Choroid plexus epithelial cell (primary cell): Measurements from ENCODE around the gene CMSS1.
A peak's percentile ranks its signal among the peaks of the same experiment; 100 is the strongest.

Source experiments
- DNase-seq: peaks from one replicate; pipeline ENCODE4 v3.0.0-alpha.2; 2010; ENCODE audit warnings: low read depth
- H3K4me3 ChIP-seq: 2 replicates; pipeline ENCODE4 v1.5.1; 2011; ENCODE audit warnings: low read depth, mild to moderate bottlenecking, control low read depth, low read length, moderate library complexity
- CTCF ChIP-seq: conservative IDR thresholded peaks from 2 replicates; pipeline ENCODE4 v1.5.1; 2011; ENCODE audit warnings: low read depth, mild to moderate bottlenecking, control low read depth, inconsistent platforms, low read length, moderate library complexity

CMSS1 gene

GRCh38 chr3:99809565-99809964 lies 8.1 kb upstream of the CMSS1 start:
- TF ChIP-seq CTCF, result no peak
- no peak for DNase-seq
- no peak overlapping the region for H3K4me3 ChIP-seq

GRCh38 chr3:99810403-99810802 lies 7.3 kb upstream of the CMSS1 start:
- no peak for TF ChIP-seq CTCF
- H3K4me3 ChIP-seq, result no peak overlapping the region
- no peak for DNase-seq

- no peak for TF ChIP-seq CTCF
- H3K4me3 ChIP-seq, result peak overlapping the region; percentile 81
- no peak for DNase-seq
Measured at GRCh38 chr3:99817047-99817436, 620 bp upstream of the CMSS1 start.

- no peak overlapping the region for H3K4me3 ChIP-seq
- DNase-seq, result no peak
- no peak for TF ChIP-seq CTCF
Measured at GRCh38 chr3:99818818-99819217, 1.2 kb downstream of the CMSS1 start.

- no peak for DNase-seq
- TF ChIP-seq CTCF, result no peak
- no peak overlapping the region for H3K4me3 ChIP-seq
Measured at GRCh38 chr3:99823723-99824711, 6.4 kb downstream of the CMSS1 start.

GRCh38 chr3:99825004-99825640 lies 7.5 kb downstream of the CMSS1 start:
- no peak overlapping the region for H3K4me3 ChIP-seq
- DNase-seq, result peak; percentile 35
- TF ChIP-seq CTCF, result no peak
